ENCODE results near the gene ODF2L. TPM values are rescaled to one million over a fixed set of nuclear protein-coding genes. Genes with fewer than 3 reads are reported as not detected.

Gene ODF2L
- 17.1 and 19.6 TPM in 2 replicates for total RNA-seq (2014; rRNA removed; shearing (Covaris generic))

- DNase-seq (ENCODE audit: low spot score) = peak; percentile 52
Observed at GRCh38 chr1:86395751-86396497, at the start of gene ODF2L. Gene ODF2L (minus strand): TSS chr1:86396323. CDS start chr1:86387027, 9,296 bp downstream.

GRCh38 chr1:86445919-86446318 is 49.8 kb upstream of the ODF2L start:
- DNase-seq (ENCODE audit: low spot score) = no peak

- no peak for DNase-seq (ENCODE audit: low spot score)
Observed at GRCh38 chr1:86441997-86442396, 45.9 kb upstream of the ODF2L start.

GRCh38 chr1:86441581-86441980 is 45.5 kb upstream of the ODF2L start:
- no peak for DNase-seq (ENCODE audit: low spot score)

GRCh38 chr1:86436041-86436440 is 39.9 kb upstream of the ODF2L start:
- DNase-seq (ENCODE audit: low spot score) = no peak

- no peak for DNase-seq (ENCODE audit: low spot score)
Observed at GRCh38 chr1:86435327-86435726, 39.2 kb upstream of the ODF2L start.

- DNase-seq (ENCODE audit: low spot score) = no peak
Observed at GRCh38 chr1:86434059-86434458, 37.9 kb upstream of the ODF2L start.

- no peak for DNase-seq (ENCODE audit: low spot score)
Observed at GRCh38 chr1:86430376-86430775, 34.3 kb upstream of the ODF2L start.

- DNase-seq (ENCODE audit: low spot score) = peak; percentile 43
Observed at GRCh38 chr1:86429835-86430234, 33.7 kb upstream of the ODF2L start.

GRCh38 chr1:86429122-86429725 is 33.1 kb upstream of the ODF2L start:
- no peak for DNase-seq (ENCODE audit: low spot score)

- DNase-seq (ENCODE audit: low spot score) = no peak
Observed at GRCh38 chr1:86423873-86424272, 27.8 kb upstream of the ODF2L start, which contains the start of gene CLCA2. Gene CLCA2 (plus strand): TSS chr1:86424171. CDS start chr1:86424248, 77 bp downstream.

- no peak for DNase-seq (ENCODE audit: low spot score)
Observed at GRCh38 chr1:86423473-86423872, 27.4 kb upstream of the ODF2L start.

GRCh38 chr1:86421601-86422280 is 25.6 kb upstream of the ODF2L start:
- DNase-seq (ENCODE audit: low spot score) = no peak

- no peak for DNase-seq (ENCODE audit: low spot score)
Observed at GRCh38 chr1:86419277-86419903, 23.3 kb upstream of the ODF2L start.

GRCh38 chr1:86416343-86416742 is 20.2 kb upstream of the ODF2L start:
- DNase-seq (ENCODE audit: low spot score) = no peak

GRCh38 chr1:86410879-86411278 is 14.8 kb upstream of the ODF2L start:
- DNase-seq (ENCODE audit: low spot score) = no peak

GRCh38 chr1:86409416-86410021 is 13.4 kb upstream of the ODF2L start:
- no peak for DNase-seq (ENCODE audit: low spot score)

- DNase-seq (ENCODE audit: low spot score) = no peak
Observed at GRCh38 chr1:86396498-86396890, 371 bp upstream of the ODF2L start.

- DNase-seq (ENCODE audit: low spot score) = peak; percentile 19
Observed at GRCh38 chr1:86394416-86394815, 1.7 kb downstream of the ODF2L start.

- DNase-seq (ENCODE audit: low spot score) = no peak
Observed at GRCh38 chr1:86389307-86389706, 6.8 kb downstream of the ODF2L start.

GRCh38 chr1:86388777-86389176 is 7.3 kb downstream of the ODF2L start:
- DNase-seq (ENCODE audit: low spot score) = no peak
